Left ventricle myocardium superior (tissue), 1 donor: ENCODE data around the gene ATF6. TPM values are rescaled to one million over a fixed set of nuclear protein-coding genes. Genes with fewer than 3 reads are reported as not detected.

Experiments
- ATAC-seq: fragments of 200-7000 bp; cut with Tn5 transposase; one replicate; pipeline ENCODE4 v1.9.1; 2020; ENCODE audit warnings: mild to moderate bottlenecking, moderate library complexity
- DNase-seq: peaks from one replicate; pipeline ENCODE4 v3.0.0-alpha.2; 2020
- intact Hi-C: fragments of 100-400 bp; cut with micrococcal nuclease; formaldehyde crosslinking; loops from one replicate; pipeline ENCODE4 v1.11.0; 2022
- total RNA-seq: library from RNA; stranded (reverse); fragmentation: NEBNext Ultra II Directional; extraction: Animal tissue kit (Norgen Biotek cat#: 25700); gene quantifications from one replicate; pipeline ENCODE4 v1.2.1, GENCODE V29; 2021
- donor health status: DM: no; HTN: yes; CAD: no; lungs with severe emphysema.

Gene ATF6
- total RNA-seq, 1 donor from 2014 or later, result 12.8 TPM

DNA sequence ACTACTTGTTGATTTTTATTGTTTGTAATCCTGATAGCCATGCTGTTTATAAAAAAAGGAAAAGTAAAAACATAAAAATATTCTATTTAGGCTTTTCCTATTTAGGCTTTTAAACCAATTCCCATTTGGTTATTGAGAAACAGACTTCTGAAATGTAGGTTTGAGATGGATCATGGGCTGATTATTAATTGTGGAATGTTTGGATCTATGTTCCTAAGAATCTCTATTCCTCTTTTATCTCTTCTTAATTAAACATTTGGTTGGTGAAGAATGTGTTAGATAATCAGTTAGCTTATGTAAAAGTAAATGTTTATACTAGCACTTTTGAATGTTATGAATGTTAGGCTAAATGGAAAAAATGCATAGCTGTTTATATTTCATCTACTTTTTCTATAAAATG is 97.4 kb downstream of the ATF6 start:
- ATAC-seq (no peak), DNase-seq (no peak)
- intact Hi-C loops, result loop anchor here (10.0 kb wide), 1 partner anchor 171 kb away; no protein-coding TSS in a partner anchor

DNA sequence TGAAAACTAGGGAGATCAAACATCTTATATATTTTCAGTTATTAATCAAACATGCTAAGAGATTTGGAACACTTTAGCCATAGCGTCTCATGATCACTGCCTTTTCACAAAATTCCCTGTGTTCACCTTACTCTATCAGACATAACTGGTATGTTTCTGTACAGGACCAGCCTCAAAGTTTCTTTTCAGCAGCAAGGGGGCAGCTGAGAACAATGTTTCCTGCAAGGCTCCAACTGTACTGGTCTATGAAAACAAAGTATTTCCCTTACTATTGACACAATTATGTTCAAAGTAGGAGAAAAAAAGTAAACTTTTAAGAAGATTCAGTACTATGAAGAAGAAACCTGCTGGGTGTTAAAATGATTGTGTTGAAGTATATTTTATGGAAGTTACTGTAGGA is 98.5 kb downstream of the ATF6 start:
- intact Hi-C loops, result loop anchor here (10.0 kb wide), 1 partner anchor 170 kb away; no protein-coding TSS in a partner anchor
- no peak for DNase-seq
- peak; percentile 53 for ATAC-seq

DNA sequence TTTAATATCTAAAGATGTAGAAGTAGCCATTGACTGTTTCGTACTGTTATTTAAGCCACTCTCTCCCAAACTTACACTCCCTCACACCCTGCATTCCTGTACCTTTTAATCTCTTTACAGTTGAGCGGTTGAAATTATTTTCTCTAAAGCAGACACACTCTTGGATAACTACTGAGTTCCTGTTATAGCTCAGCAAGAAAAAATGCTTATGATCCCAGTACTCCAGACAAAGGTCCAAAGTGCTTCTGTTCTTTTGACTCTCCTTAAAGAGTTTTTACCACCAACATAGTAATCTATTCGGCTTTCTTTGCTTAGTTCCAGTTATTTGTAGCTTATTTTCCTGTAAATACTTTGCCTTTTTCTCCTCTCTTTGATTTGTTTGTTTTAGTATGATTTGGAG is 100.1 kb downstream of the ATF6 start:
- intact Hi-C loops, result loop anchor here (10.0 kb wide), 1 partner anchor 169 kb away; no protein-coding TSS in a partner anchor
- ATAC-seq, result no peak
- DNase-seq, result no peak

DNA sequence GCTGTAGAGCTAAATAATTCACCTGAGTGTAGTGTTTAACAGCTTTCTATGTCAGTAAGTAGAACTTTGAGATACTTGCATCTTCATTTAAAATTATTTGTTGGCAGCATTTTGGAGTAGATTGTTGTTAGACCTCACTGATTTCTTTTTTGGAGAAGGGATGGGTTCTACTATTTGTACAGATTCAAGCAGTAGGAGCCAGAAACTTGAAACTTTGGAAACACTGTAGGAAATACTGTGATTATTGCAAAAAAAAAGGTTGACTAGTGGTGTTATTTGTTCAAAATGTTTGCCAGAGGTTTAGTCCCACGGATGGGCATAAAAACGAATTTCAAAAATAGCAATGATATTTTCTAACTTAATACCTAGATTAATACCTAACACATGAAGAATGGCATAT is 102.7 kb downstream of the ATF6 start:
- ATAC-seq (no peak), DNase-seq (no peak)
- intact Hi-C loops, result loop anchor here (10.0 kb wide), 1 partner anchor 166 kb away; no protein-coding TSS in a partner anchor

DNA sequence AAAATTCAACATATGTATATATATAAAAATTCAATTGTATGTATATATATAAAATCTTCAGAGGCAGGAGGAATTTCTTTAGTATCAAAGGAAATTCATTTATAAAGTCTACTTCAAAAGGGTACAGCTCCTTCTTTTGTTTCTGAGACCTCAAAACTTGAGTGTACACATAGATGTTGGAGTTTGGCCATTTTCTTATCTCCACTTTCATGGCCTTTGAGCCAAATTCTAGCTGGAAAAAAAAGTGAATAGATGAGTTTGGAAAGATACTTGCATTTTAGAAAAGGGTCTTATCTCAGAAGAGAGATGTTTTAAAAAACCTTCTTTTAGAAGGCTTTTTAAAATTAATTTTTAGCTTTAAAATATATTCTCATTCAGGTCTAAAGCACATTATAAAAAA is 103.2 kb downstream of the ATF6 start:
- intact Hi-C loops, result loop anchor here (10.0 kb wide), 1 partner anchor 166 kb away; no protein-coding TSS in a partner anchor
- DNase-seq (no peak), ATAC-seq (no peak)

DNA sequence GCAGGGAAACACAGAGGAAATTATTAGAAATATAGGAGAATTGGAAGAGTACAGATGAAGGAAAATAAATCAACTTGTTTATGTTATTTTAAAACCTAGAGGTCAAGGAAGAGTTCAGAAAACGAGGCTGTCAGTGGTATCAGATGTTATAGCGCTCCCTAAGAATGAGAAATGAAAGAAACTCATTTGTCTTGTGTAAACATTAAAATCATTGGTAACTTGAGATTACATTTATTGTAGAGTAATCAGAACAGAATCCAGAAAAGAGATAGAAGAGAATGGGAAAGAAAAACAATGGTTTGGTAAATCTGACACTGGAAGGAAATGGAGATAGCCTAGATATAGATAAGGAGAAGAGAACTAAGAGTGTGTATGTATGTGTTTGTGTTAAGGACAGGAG is 106.4 kb downstream of the ATF6 start:
- intact Hi-C loops, result no loop called here
- ATAC-seq, result no peak

DNA sequence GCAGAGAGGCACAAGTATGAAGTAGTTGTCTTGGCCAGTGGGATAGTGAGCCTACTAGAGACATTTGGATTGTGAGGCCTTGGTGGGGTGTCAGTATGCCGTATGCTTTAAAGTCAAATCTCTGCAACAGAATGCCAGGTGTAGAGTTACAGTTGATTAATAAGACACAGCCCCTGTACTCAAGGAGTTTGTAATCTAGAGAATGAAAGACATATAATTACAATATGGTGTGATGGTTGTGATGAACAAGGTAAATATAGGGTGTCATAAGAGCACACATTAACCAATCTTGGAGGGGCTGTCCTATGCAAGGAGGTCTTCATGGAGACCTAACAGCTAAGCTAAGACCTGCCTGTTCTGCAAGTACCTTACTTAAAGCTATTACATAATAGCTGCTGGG is 113.1 kb downstream of the ATF6 start:
- no peak for ATAC-seq
- intact Hi-C loops, result no loop called here
- no peak for DNase-seq

More for the DNA sequence above, 106.4 kb downstream of the ATF6 start:
- DNase-seq, result no peak

DNA sequence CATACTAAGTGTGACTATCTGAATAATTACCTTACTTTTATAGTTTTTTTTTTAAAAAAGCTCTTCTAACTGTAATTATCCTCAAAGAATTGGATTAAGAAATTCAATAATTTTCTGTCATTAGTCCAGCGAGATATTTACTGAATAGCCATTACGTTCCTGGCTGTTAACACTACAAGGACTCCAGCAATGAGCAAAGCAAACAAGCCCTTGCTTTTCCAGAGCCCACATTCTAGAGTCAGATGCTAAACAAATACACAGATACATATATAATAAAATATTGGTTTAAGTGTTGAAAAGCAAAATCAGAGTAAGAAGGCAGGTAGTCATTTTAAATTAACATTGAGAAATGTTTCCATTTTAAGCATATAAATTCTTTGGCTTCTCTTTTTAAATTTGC is 118.4 kb downstream of the ATF6 start:
- DNase-seq (no peak), ATAC-seq (no peak)
- intact Hi-C loops, result no loop called here

DNA sequence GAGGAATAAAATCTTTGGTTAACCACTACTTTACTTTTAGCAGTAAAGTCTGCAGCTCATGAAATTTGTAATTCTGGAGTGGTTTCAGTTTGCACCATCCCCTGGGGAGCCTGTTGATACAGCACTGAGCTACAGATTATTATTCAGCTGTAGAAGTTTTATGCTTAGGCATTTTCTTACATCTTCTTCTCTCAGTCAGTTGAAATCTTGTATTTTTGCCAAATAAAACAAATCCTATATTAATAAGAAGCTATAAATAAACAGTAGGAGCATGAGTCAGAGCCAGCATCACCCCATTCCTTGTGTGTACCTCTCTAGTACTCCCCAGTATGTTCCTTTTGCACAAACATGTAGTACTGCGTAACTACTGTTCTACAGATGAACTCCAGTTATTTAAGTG is 118.9 kb downstream of the ATF6 start:
- peak; percentile 76 for ATAC-seq
- intact Hi-C loops, result no loop called here
- DNase-seq, result no peak

DNA sequence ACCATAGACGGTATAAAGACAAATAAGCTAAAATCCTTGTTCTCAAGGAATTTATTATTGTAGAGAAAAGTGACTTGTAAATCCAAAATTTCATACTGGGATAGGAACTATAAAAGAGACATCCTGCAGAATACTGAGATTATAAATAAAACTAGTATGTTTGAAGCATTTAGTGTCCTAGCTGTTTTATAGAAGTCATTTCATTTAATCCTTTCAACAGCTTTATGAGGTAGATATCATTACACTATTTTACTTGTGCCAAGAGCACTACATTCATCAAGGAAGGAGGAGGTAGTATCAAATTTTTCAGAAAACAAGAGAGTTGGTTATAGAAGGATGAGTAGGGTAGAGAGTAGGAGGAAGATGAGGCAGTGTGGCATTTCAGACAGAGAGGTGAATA is 119.6 kb downstream of the ATF6 start:
- ATAC-seq, result no peak
- intact Hi-C loops, result no loop called here
- no peak for DNase-seq

DNA sequence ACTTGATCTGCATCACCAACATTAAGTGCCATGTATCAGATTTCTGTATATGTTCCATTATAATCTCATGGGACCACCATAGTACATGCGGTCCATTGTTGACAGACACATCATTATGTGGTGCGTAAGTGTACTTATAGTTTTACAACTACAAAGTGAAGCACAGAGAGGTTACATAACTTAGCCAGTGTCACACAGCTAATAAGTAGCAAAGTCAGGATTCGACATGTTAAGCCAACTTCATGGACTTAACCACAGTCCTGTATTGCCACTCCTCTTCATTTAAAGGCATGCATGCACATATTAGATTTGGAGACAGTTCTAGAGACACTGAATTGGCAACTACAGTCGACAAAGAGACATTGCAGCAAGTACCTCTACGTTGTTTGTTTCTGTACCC is 120.5 kb downstream of the ATF6 start:
- intact Hi-C loops, result no loop called here
- ATAC-seq, result no peak
- no peak for DNase-seq

DNA sequence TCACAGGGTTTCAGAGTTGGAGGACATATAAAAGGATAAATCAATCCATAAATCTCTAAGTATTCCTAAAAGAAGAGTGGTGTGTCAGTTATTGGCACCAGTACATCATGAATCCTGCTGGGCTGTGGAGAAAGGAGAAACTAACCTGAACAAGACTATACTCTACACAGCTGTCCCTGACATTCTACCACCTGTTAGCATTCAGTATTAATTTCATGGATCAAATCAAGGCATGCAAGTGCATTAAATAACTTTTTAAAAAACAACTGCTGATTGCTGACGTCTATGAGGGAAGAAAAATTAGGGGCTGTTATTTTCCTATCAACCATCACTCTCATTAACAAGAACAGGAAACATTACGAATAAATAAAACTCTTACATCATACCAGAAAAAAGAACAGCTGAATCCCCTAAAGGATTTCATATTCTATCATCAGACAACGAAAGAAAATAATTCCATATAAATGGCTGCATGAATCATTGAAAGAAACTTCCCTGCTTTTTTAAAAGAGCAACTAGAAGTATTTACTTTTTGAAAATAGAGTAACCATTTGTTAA is 121.7 kb downstream of the ATF6 start:
- no peak for DNase-seq
- no peak for ATAC-seq
- intact Hi-C loops, result no loop called here

DNA sequence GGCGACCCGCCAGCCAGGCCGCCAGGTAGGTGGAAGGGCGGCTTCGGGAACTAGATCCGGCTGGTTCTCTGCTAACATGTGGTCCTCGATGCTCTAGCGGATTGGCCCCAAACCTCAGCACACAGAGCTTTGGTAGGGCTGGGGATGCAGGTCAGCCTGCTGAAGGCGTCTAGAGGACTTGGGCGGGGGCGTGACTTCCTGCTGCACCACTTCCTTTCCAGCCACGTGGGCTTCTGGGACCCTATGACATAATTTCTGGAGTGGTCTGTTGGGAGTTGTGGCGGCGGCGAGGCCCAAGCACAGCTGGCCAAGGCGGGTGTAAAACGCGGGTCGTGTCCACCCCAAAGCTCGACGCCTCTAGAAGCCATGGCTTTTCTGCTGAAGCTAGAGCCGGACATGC is 124.5 kb downstream of the ATF6 start:
- no peak for ATAC-seq
- no peak for DNase-seq
- intact Hi-C loops, result no loop called here

DNA sequence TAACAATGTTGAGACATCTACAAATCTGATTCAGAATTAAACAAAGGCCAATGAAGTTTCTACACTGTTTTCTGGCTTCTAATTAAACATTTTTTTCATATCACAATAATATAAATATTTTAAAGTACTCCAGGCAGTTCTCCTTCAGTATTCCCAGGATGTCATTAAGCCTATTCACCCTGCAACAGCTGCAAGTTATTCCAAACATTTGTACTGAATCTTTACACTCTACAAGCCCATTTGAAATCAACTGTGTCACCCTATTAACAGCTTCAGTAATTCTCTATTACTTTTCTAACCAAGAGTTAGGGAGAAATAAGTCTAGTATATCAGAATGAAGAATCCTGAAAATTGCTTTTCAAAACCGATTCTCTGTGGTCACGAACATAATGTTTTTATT is 133.0 kb downstream of the ATF6 start:
- ATAC-seq (no peak), DNase-seq (no peak)
- intact Hi-C loops, result no loop called here

DNA sequence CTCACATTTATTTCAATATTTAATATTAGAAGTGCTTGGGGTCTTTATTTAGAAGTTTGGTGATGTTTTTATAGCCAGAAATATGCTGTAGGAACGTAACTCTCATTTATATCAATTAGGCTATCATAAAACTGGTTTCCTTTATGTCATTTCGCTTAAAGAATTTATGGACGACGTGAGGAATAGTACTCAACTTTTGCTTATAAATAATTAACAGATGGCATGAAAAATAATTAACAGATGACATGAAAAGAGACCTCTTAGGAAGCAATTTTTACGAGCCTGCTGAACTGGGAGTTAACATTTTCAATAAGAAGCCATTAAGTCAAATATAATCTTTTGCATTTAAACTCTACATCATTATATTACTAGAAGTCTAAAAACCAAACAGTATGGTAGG is 134.0 kb downstream of the ATF6 start:
- ATAC-seq (no peak), DNase-seq (no peak)
- intact Hi-C loops, result no loop called here

DNA sequence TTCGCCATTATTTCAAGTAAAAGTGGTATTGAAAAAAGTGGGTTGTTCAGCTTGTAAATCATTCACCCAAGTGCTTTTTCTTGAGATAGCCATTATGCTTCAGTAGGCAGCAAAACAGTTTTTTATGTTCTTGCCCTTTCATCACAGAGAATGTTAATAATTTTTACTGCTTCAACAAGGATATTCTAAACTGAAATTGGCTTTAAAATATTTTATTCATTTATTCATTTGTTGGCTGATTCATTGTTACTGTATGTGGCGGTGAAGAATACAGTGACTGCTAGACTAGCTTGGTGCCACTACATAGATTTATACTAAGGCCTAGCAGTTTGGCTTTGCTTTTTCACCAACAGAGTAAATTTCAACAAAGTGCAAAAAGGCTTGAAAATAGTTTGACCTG is 136.1 kb downstream of the ATF6 start:
- no peak for ATAC-seq
- intact Hi-C loops, result no loop called here

DNA sequence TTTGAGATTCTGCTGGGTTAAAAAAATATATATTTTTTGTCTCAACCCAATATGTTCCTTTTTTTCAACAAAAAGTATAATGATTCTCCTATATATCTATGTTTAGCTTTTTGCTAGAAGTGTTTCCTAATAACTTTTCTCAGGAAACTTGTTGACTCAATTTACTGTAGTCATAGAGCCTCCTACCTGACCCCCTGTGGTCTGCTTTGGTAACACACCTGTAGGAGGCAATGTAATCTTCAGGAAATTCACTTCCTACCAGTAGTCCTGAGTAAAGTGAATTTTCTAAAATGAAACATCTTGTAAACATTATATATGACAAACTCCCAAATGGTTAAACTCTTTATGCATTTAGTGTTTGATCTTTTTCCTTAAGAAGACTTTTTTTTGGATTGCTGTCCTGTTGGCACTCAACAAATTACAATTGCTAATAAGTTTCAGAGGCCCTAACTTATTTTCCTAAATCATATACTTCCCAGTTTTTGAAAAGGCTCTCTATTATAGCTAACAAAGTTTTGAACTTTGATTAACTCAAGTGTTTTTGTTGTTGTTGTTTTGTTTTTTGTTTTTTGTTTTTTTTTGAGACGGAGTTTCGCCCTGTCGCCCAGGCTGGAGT is 139.3 kb downstream of the ATF6 start:
- no peak for DNase-seq
- no peak for ATAC-seq
- intact Hi-C loops, result no loop called here

More for the DNA sequence above, 136.1 kb downstream of the ATF6 start:
- no peak for DNase-seq

DNA sequence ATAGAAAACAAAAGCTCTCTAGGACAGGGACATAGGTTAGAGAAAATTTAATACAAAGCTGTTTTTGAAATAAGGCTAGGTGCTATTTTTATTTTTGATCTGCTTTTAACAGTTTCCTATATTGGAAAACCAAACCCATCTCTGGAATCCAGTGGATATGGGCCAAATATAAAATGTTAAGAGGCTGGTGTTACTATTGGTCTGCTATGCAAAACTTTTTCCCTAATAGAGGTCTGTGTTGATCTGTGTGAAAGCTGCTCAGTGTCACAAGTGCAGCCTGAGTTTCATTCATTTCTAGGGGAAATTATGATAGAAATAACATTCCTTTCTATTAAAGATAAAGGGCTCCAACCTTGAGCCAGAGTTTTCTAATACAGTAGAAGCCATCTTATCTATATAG is 141.1 kb downstream of the ATF6 start:
- intact Hi-C loops, result no loop called here
- ATAC-seq (no peak), DNase-seq (no peak)

DNA sequence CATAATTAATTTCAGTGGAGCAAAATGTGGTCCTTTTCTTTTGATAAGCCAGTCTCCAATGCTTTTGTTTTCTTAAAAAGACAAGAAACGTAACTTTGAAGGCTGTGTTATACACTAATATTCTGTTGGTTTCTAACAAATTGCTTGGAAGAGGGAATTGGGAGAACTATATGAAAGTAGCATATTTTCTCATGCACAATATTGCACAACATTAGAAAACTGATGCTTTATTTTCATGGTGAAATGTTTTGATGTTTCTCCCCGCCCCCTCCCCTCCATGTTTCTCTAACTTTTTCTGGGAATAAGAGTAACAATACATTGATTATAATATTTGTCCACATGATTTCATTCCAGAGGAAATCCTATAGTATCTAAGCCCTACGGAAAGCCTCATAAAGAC is 142.1 kb downstream of the ATF6 start:
- DNase-seq (no peak), ATAC-seq (no peak)
- intact Hi-C loops, result no loop called here

DNA sequence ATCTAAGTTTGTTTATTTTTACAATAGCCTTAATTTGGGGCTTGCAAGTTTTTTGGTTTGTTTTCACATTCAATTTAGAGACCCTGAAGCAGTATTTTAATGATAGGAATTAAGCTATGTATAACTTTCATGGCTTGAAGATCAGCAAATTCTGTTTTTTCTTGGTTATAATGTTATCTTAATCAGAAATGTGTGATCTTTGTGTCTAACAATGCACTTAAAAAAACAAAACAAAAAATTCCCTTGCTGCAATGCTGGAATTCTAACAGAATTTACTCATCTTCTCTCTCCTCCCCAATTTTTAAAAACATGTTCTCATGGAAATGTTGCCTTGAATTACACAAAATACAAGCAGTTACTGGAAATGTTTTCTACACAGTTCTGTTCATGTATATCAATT is 144.5 kb downstream of the ATF6 start:
- intact Hi-C loops, result no loop called here
- DNase-seq, result no peak
- ATAC-seq, result no peak

DNA sequence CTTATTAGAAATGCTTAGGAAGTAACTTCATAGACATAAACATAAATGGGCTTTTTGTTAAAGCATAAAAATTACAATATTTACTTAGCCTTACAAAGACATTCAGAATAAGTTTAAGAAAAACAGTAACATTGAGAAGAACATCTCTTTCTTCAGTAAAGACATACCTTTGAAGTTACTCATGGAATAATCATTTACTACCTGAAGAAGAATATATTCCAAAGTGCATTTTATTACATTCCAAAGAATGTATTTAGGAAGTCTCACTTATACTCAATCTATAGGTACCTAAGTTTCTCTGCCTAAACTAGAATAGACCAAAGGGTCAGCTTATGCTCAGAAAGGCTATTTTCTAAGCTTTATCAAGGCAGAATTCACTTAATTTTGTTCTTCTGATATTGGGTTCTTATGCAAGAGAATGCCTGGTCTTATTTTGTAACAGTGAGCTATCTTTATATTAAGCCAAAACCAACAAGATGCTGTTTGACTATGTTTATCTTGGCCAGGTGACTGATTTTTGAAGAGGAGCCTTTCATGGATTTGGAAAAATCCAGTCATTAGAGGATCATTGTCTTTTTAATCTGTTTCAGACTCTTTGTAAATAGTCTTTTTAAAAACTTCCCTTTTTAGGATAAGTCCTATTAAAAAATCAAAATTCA is 147.5 kb downstream of the ATF6 start:
- DNase-seq (no peak), ATAC-seq (peak; percentile 31)
- intact Hi-C loops, result no loop called here
